ENCODE measurements around the gene ABR.

The ABR gene

GRCh38 chr17:1025733-1026598 lies 153.8 kb downstream of the ABR start:
- Histone ChIP-seq H3K27me3 (replicated peaks; ENCODE audit: control insufficient read depth, insufficient read depth, low read length) (no peaks in the 10 kb centered on the region), H3K9ac (ENCODE audit: low read length) (no peak overlapping the region), H3K4me3 (ENCODE audit: low read length) (no peak overlapping the region), H3K9me3 (ENCODE audit: control insufficient read depth, low read length) (no peaks in the 10 kb centered on the region), H3K36me3 (ENCODE audit: control insufficient read depth, insufficient read depth, low read length, severe bottlenecking) (no peaks in the 10 kb centered on the region), H3K4me1 (ENCODE audit: control insufficient read depth, insufficient read depth, low read length) (peaks cover 27% of the 10 kb centered on the region)
- DNase-seq (ENCODE audit: low read depth) = no peak

GRCh38 chr17:1024076-1024475 lies 155.7 kb downstream of the ABR start:
- no peak overlapping the region for H3K9ac ChIP-seq (ENCODE audit: low read length)
- H3K9me3 ChIP-seq (ENCODE audit: control insufficient read depth, low read length) = no peaks in the 10 kb centered on the region
- H3K4me1 ChIP-seq (ENCODE audit: control insufficient read depth, insufficient read depth, low read length) = peaks cover 8% of the 10 kb centered on the region
- no peaks in the 10 kb centered on the region for H3K36me3 ChIP-seq (ENCODE audit: control insufficient read depth, insufficient read depth, low read length, severe bottlenecking)
- H3K27me3 ChIP-seq (replicated peaks; ENCODE audit: control insufficient read depth, insufficient read depth, low read length) = no peaks in the 10 kb centered on the region
- DNase-seq (ENCODE audit: low read depth) = no peak
- no peak overlapping the region for H3K4me3 ChIP-seq (ENCODE audit: low read length)

GRCh38 chr17:1022278-1023024 lies 157.3 kb downstream of the ABR start:
- Histone ChIP-seq H3K4me1 (ENCODE audit: control insufficient read depth, insufficient read depth, low read length) (peaks cover 3% of the 10 kb centered on the region), H3K9ac (ENCODE audit: low read length) (no peak overlapping the region), H3K9me3 (ENCODE audit: control insufficient read depth, low read length) (no peaks in the 10 kb centered on the region), H3K4me3 (ENCODE audit: low read length) (no peak overlapping the region), H3K36me3 (ENCODE audit: control insufficient read depth, insufficient read depth, low read length, severe bottlenecking) (no peaks in the 10 kb centered on the region), H3K27me3 (replicated peaks; ENCODE audit: control insufficient read depth, insufficient read depth, low read length) (no peaks in the 10 kb centered on the region)
- DNase-seq (ENCODE audit: low read depth) = no peak

- Histone ChIP-seq H3K27me3 (replicated peaks; ENCODE audit: control insufficient read depth, insufficient read depth, low read length) (no peaks in the 10 kb centered on the region), H3K4me3 (ENCODE audit: low read length) (no peak overlapping the region), H3K9me3 (ENCODE audit: control insufficient read depth, low read length) (no peaks in the 10 kb centered on the region), H3K9ac (ENCODE audit: low read length) (no peak overlapping the region), H3K36me3 (ENCODE audit: control insufficient read depth, insufficient read depth, low read length, severe bottlenecking) (no peaks in the 10 kb centered on the region), H3K4me1 (ENCODE audit: control insufficient read depth, insufficient read depth, low read length) (peaks cover 3% of the 10 kb centered on the region)
- DNase-seq (ENCODE audit: low read depth) = no peak
Measured at GRCh38 chr17:1021147-1021546, 158.6 kb downstream of the ABR start.

- H3K4me3 ChIP-seq (ENCODE audit: low read length) = no peak overlapping the region
- no peak for DNase-seq (ENCODE audit: low read depth)
- peaks cover 3% of the 10 kb centered on the region for H3K4me1 ChIP-seq (ENCODE audit: control insufficient read depth, insufficient read depth, low read length)
Measured at GRCh38 chr17:1019451-1019850, 160.3 kb downstream of the ABR start.

GRCh38 chr17:1018547-1018946 lies 161.2 kb downstream of the ABR start:
- Histone ChIP-seq H3K4me3 (ENCODE audit: low read length) (no peak overlapping the region), H3K9me3 (ENCODE audit: control insufficient read depth, low read length) (no peaks in the 10 kb centered on the region), H3K4me1 (ENCODE audit: control insufficient read depth, insufficient read depth, low read length) (peaks cover 3% of the 10 kb centered on the region), H3K36me3 (ENCODE audit: control insufficient read depth, insufficient read depth, low read length, severe bottlenecking) (no peaks in the 10 kb centered on the region), H3K9ac (ENCODE audit: low read length) (no peak overlapping the region), H3K27me3 (replicated peaks; ENCODE audit: control insufficient read depth, insufficient read depth, low read length) (no peaks in the 10 kb centered on the region)
- DNase-seq (ENCODE audit: low read depth) = no peak

More at GRCh38 chr17:1019451-1019850, 160.3 kb downstream of the ABR start:
- Histone ChIP-seq H3K36me3 (ENCODE audit: control insufficient read depth, insufficient read depth, low read length, severe bottlenecking) (no peaks in the 10 kb centered on the region), H3K27me3 (replicated peaks; ENCODE audit: control insufficient read depth, insufficient read depth, low read length) (no peaks in the 10 kb centered on the region), H3K9ac (ENCODE audit: low read length) (no peak overlapping the region), H3K9me3 (ENCODE audit: control insufficient read depth, low read length) (no peaks in the 10 kb centered on the region)

GRCh38 chr17:1013729-1014090 lies 166.1 kb downstream of the ABR start:
- Histone ChIP-seq H3K27me3 (replicated peaks; ENCODE audit: control insufficient read depth, insufficient read depth, low read length) (no peaks in the 10 kb centered on the region), H3K4me1 (ENCODE audit: control insufficient read depth, insufficient read depth, low read length) (peaks cover 8% of the 10 kb centered on the region), H3K9ac (ENCODE audit: low read length) (no peak overlapping the region)

GRCh38 chr17:1012823-1013728 lies 166.7 kb downstream of the ABR start:
- no peaks in the 10 kb centered on the region for H3K9me3 ChIP-seq (ENCODE audit: control insufficient read depth, low read length)

More at GRCh38 chr17:1013729-1014090, 166.1 kb downstream of the ABR start:
- Histone ChIP-seq H3K9me3 (ENCODE audit: control insufficient read depth, low read length) (no peaks in the 10 kb centered on the region), H3K4me3 (ENCODE audit: low read length) (no peak overlapping the region), H3K36me3 (ENCODE audit: control insufficient read depth, insufficient read depth, low read length, severe bottlenecking) (peaks cover 20% of the 10 kb centered on the region)
- DNase-seq (ENCODE audit: low read depth) = no peak

GRCh38 chr17:1011760-1012735 lies 167.7 kb downstream of the ABR start:
- Histone ChIP-seq H3K4me1 (ENCODE audit: control insufficient read depth, insufficient read depth, low read length) (peaks cover 24% of the 10 kb centered on the region), H3K9ac (ENCODE audit: low read length) (no peak overlapping the region), H3K9me3 (ENCODE audit: control insufficient read depth, low read length) (no peaks in the 10 kb centered on the region), H3K36me3 (ENCODE audit: control insufficient read depth, insufficient read depth, low read length, severe bottlenecking) (peaks cover 26% of the 10 kb centered on the region), H3K27me3 (replicated peaks; ENCODE audit: control insufficient read depth, insufficient read depth, low read length) (no peaks in the 10 kb centered on the region), H3K4me3 (ENCODE audit: low read length) (no peak overlapping the region)
- no peak for DNase-seq (ENCODE audit: low read depth)

More at GRCh38 chr17:1012823-1013728, 166.7 kb downstream of the ABR start:
- Histone ChIP-seq H3K9ac (ENCODE audit: low read length) (no peak overlapping the region), H3K4me1 (ENCODE audit: control insufficient read depth, insufficient read depth, low read length) (peaks cover 14% of the 10 kb centered on the region), H3K4me3 (ENCODE audit: low read length) (no peak overlapping the region), H3K36me3 (ENCODE audit: control insufficient read depth, insufficient read depth, low read length, severe bottlenecking) (peaks cover 20% of the 10 kb centered on the region), H3K27me3 (replicated peaks; ENCODE audit: control insufficient read depth, insufficient read depth, low read length) (no peaks in the 10 kb centered on the region)
- DNase-seq (ENCODE audit: low read depth) = no peak

GRCh38 chr17:1011138-1011537 lies 168.6 kb downstream of the ABR start:
- H3K36me3 ChIP-seq (ENCODE audit: control insufficient read depth, insufficient read depth, low read length, severe bottlenecking) = peaks cover 27% of the 10 kb centered on the region

More at GRCh38 chr17:1011138-1011537, 168.6 kb downstream of the ABR start:
- Histone ChIP-seq H3K4me3 (ENCODE audit: low read length) (no peak overlapping the region), H3K9me3 (ENCODE audit: control insufficient read depth, low read length) (no peaks in the 10 kb centered on the region), H3K27me3 (replicated peaks; ENCODE audit: control insufficient read depth, insufficient read depth, low read length) (no peaks in the 10 kb centered on the region), H3K9ac (ENCODE audit: low read length) (no peak overlapping the region), H3K4me1 (ENCODE audit: control insufficient read depth, insufficient read depth, low read length) (peaks cover 24% of the 10 kb centered on the region)
- no peak for DNase-seq (ENCODE audit: low read depth)
